Neural progenitor cell (in vitro differentiated cells): Measurements from ENCODE around the gene SERPINA12. TPM values are rescaled to one million over a fixed set of nuclear protein-coding genes. Genes with fewer than 3 reads are reported as not detected.

Experiments
- DNase-seq: peaks from one replicate; pipeline ENCODE4 v3.0.0-alpha.2; 2016; ENCODE audit warnings: low spot score
- H2AFZ ChIP-seq: fragments of 200-600 bp; sonication (generic); replicated peaks from 2 replicates; pipeline ENCODE4 v1.6.1; 2016; ENCODE audit warnings: antibody characterized with exemption
- H3F3A ChIP-seq: fragments of 200-600 bp; sonication (generic); 2 replicates; pipeline ENCODE4 v1.6.1; 2016; ENCODE audit warnings: antibody characterized with exemption, low read depth
- H3K27ac ChIP-seq: fragments of 200-600 bp; sonication (generic); 2 replicates; pipeline ENCODE4 v1.5.1; 2016; ENCODE audit warnings: mild to moderate bottlenecking
- H3K27me3 ChIP-seq: fragments of 200-600 bp; sonication (generic); 2 replicates; pipeline ENCODE4 v1.6.1; 2016; ENCODE audit warnings: mild to moderate bottlenecking, moderate library complexity
- H3K36me3 ChIP-seq: fragments of 200-600 bp; sonication (generic); 2 replicates; pipeline ENCODE4 v1.5.1; 2016
- H3K4me1 ChIP-seq: fragments of 200-600 bp; sonication (generic); 2 replicates; pipeline ENCODE4 v1.6.1; 2016; ENCODE audit warnings: mixed run types
- H3K4me2 ChIP-seq: fragments of 200-600 bp; sonication (generic); 2 replicates; pipeline ENCODE4 v1.6.1; 2016
- H3K4me3 ChIP-seq: fragments of 200-600 bp; sonication (generic); 2 replicates; pipeline ENCODE4 v1.5.1; 2016
- H3K79me2 ChIP-seq: fragments of 200-600 bp; sonication (generic); 2 replicates; pipeline ENCODE4 v1.6.1; 2016; ENCODE audit warnings: low read depth
- H3K9ac ChIP-seq: fragments of 200-600 bp; sonication (generic); 2 replicates; pipeline ENCODE4 v1.6.1; 2016
- H3K9me3 ChIP-seq: fragments of 200-600 bp; sonication (generic); 2 replicates; pipeline ENCODE4 v1.5.1; 2016; ENCODE audit warnings: low read depth
- H4K20me1 ChIP-seq: fragments of 200-600 bp; sonication (generic); 2 replicates; pipeline ENCODE4 v1.6.1; 2016; ENCODE audit warnings: low read depth
- H3K27ac Mint-ChIP-seq: 3 replicates; pipeline ENCODE4 v1.8.0; 2021; ENCODE audit warnings: mixed read lengths
- H3K27me3 Mint-ChIP-seq: 2 replicates; pipeline ENCODE4 v1.8.0; 2022; ENCODE audit warnings: low read depth, mild to moderate bottlenecking, inconsistent platforms, moderate library complexity, mixed read lengths; ENCODE audit not compliant: insufficient read depth
- H3K36me3 Mint-ChIP-seq: 3 replicates; pipeline ENCODE4 v1.8.0; 2021; ENCODE audit warnings: mixed read lengths
- H3K4me1 Mint-ChIP-seq: 3 replicates; pipeline ENCODE4 v1.8.0; 2021; ENCODE audit warnings: mixed read lengths
- H3K4me3 Mint-ChIP-seq: 3 replicates; pipeline ENCODE4 v1.8.0; 2021; ENCODE audit warnings: mild to moderate bottlenecking, moderate library complexity, mixed read lengths
- H3K9me3 Mint-ChIP-seq: 3 replicates; pipeline ENCODE4 v1.8.0; 2020; ENCODE audit warnings: mixed read lengths
- CTCF ChIP-seq: fragments of 200-600 bp; sonication (generic); IDR thresholded peaks from 2 replicates; pipeline ENCODE4 v1.5.1; 2017; ENCODE audit warnings: antibody characterized with exemption, mild to moderate bottlenecking
- EZH2 ChIP-seq: fragments of 200-600 bp; sonication (generic); IDR thresholded peaks from 2 replicates; pipeline ENCODE4 v1.6.1; 2017; ENCODE audit warnings: antibody characterized with exemption, mild to moderate bottlenecking, moderate library complexity
- EZH2phosphoT487 ChIP-seq: fragments of 200-600 bp; sonication (generic); IDR thresholded peaks from 2 replicates; pipeline ENCODE4 v1.6.1; 2017; ENCODE audit warnings: antibody characterized with exemption
- total RNA-seq: library from RNA; depleted of rRNA; stranded (reverse); fragments of >200 nt; gene quantifications from 2 replicates; pipeline ENCODE4 v1.2.3, GENCODE V29; 2015; ENCODE audit warnings: low replicate concordance

Gene SERPINA12
- total RNA-seq, 1 donor from 2014 or later = not detected

- H3K4me3 Mint-ChIP-seq = no peak overlapping the region
- Histone ChIP-seq H3K4me3 (no peak overlapping the region), H3K79me2 (no peaks in the 10 kb centered on the region), H3K4me1 (no peaks in the 10 kb centered on the region), H3K9ac (no peak overlapping the region), H3K27me3 (no peaks in the 10 kb centered on the region), H3F3A (no peaks in the 10 kb centered on the region), H3K27ac (no peak overlapping the region), H3K9me3 (no peaks in the 10 kb centered on the region), H3K4me2 (no peak overlapping the region), H2AFZ (no peak overlapping the region), H3K36me3 (no peaks in the 10 kb centered on the region), H4K20me1 (no peaks in the 10 kb centered on the region)
- peaks cover 5% of the 10 kb centered on the region for H3K9me3 Mint-ChIP-seq
- no peaks in the 10 kb centered on the region for H3K36me3 Mint-ChIP-seq
- TF ChIP-seq EZH2phosphoT487 (no peak), CTCF (no peak), EZH2 (no peak)
- peaks cover 3% of the 10 kb centered on the region for H3K27me3 Mint-ChIP-seq
- no peaks in the 10 kb centered on the region for H3K4me1 Mint-ChIP-seq
- H3K27ac Mint-ChIP-seq = no peak overlapping the region
- no peak for DNase-seq
These were observed 36.4 kb downstream of the SERPINA12 start for GRCh38 chr14:94472842-94473241.

GRCh38 chr14:94471045-94471444 lies 38.2 kb downstream of the SERPINA12 start:
- Histone ChIP-seq H3K4me2 (no peak overlapping the region), H2AFZ (no peak overlapping the region), H3K4me3 (no peak overlapping the region), H3K9me3 (no peaks in the 10 kb centered on the region), H3K4me1 (no peaks in the 10 kb centered on the region), H3F3A (no peaks in the 10 kb centered on the region), H3K27me3 (no peaks in the 10 kb centered on the region), H3K27ac (no peak overlapping the region), H3K9ac (no peak overlapping the region), H4K20me1 (no peaks in the 10 kb centered on the region), H3K36me3 (no peaks in the 10 kb centered on the region), H3K79me2 (no peaks in the 10 kb centered on the region)
- no peak overlapping the region for H3K4me3 Mint-ChIP-seq
- TF ChIP-seq CTCF (no peak), EZH2phosphoT487 (no peak), EZH2 (no peak)
- no peak overlapping the region for H3K27ac Mint-ChIP-seq
- no peak for DNase-seq
- no peaks in the 10 kb centered on the region for H3K4me1 Mint-ChIP-seq
- H3K36me3 Mint-ChIP-seq = no peaks in the 10 kb centered on the region
- H3K9me3 Mint-ChIP-seq = no peaks in the 10 kb centered on the region
- peaks cover 3% of the 10 kb centered on the region for H3K27me3 Mint-ChIP-seq

GRCh38 chr14:94470311-94470710 lies 39.0 kb downstream of the SERPINA12 start:
- Histone ChIP-seq H3F3A (no peaks in the 10 kb centered on the region), H4K20me1 (no peaks in the 10 kb centered on the region), H3K4me2 (no peak overlapping the region), H3K79me2 (no peaks in the 10 kb centered on the region), H3K4me1 (no peaks in the 10 kb centered on the region), H3K9me3 (no peaks in the 10 kb centered on the region), H3K4me3 (no peak overlapping the region), H3K36me3 (no peaks in the 10 kb centered on the region), H3K9ac (no peak overlapping the region), H2AFZ (no peak overlapping the region), H3K27ac (no peak overlapping the region), H3K27me3 (no peaks in the 10 kb centered on the region)
- TF ChIP-seq EZH2phosphoT487 = no peak
- TF ChIP-seq CTCF = no peak
- no peak for TF ChIP-seq EZH2
- Mint-ChIP-seq H3K27ac (no peak overlapping the region), H3K27me3 (peaks cover 3% of the 10 kb centered on the region), H3K9me3 (no peaks in the 10 kb centered on the region), H3K4me1 (no peaks in the 10 kb centered on the region), H3K36me3 (no peaks in the 10 kb centered on the region), H3K4me3 (no peak overlapping the region)
- DNase-seq = no peak
